ENCODE results near the gene ITPRID2. TPM values are rescaled to one million over a fixed set of nuclear protein-coding genes. Genes with fewer than 3 reads are reported as not detected.

The ITPRID2 gene
- total and polyA plus RNA-seq, 10 of the 15 experiments (the other 5 are each of a cell fraction or from before 2014, with no cell fraction given), result 4.7 to 23.7 (median 13.1) TPM

- in situ Hi-C loops (cut with MboI), result no loop called here
- no TSS peak for BruUV-seq (replicated peaks)
- DNase-seq (ENCODE audit: low read depth, low spot score) (no peak), FAIRE-seq (peak; percentile 27), ATAC-seq (peak; percentile 53)
- H3K9ac ChIP-seq (ENCODE audit: control insufficient read depth, insufficient read depth, low read length), result no peak overlapping the region
- RAD21 ChIA-PET (ENCODE audit: unreplicated experiment), result interaction anchor here (1.0 kb wide), 1 partner anchor 9 kb away, joined by 4 read pairs; no protein-coding TSS in a partner anchor
- TF ChIP-seq CEBPZ (IDR thresholded peaks at IDR 0.05; ENCODE audit: low read depth, low read length), result no peak
- TF ChIP-seq JUNB (IDR thresholded peaks at IDR 0.05), result peak; percentile 27; the same call in 1 of the 2 replicates
- peak; percentile 20; the same call in 1 of the 2 replicates for TF ChIP-seq NFIC (IDR thresholded peaks at IDR 0.05; ENCODE audit: low read depth, low read length)
- SMC1A ChIA-PET (ENCODE audit: uncharacterized antibody, unreplicated experiment), result interaction anchor here (0.6 to 1.3 kb wide), 2 partner anchors 9 to 252 kb away, joined by 3 to 4 read pairs; no protein-coding TSS in a partner anchor
- no peaks in the 10 kb centered on the region; the same call in 1 of the 2 replicates for H3K79me2 ChIP-seq (ENCODE audit: control insufficient read depth, insufficient read depth, low read length)
- H3K36me3 ChIP-seq (ENCODE audit: control insufficient read depth in 2 of 2, insufficient read depth in 2 of 2, low read length in 1 of 2), result peaks cover 0 to 2% of the 10 kb centered on the region in 2 experiments; a peak in 1 of 4 replicates
- H4K20me1 ChIP-seq (ENCODE audit: control insufficient read depth, insufficient read depth), result no peaks in the 10 kb centered on the region
- no peak overlapping the region; the same call in 1 of the 2 replicates for H3K27ac ChIP-seq (ENCODE audit: control insufficient read depth, insufficient read depth)
- peak overlapping the region; percentile 39; the same call in 1 of the 2 replicates for H3K4me2 ChIP-seq (ENCODE audit: control insufficient read depth, insufficient read depth)
- no peak overlapping the region for H2AFZ ChIP-seq (ENCODE audit: control insufficient read depth, low read depth, low read length)
- intact Hi-C loops (cut with micrococcal nuclease; ENCODE audit: unreplicated experiment), result loop anchor here (10.0 kb wide), 2 partner anchors 452 to 812 kb away; partner anchors contain the start of gene ITGA4
- no peaks in the 10 kb centered on the region for H3K9me3 ChIP-seq (replicated peaks; ENCODE audit: control insufficient read depth, insufficient read depth, low read length)
- peaks cover 20% of the 10 kb centered on the region; the same call in 1 of the 2 replicates for H3K4me1 ChIP-seq (ENCODE audit: control insufficient read depth, insufficient read depth, low read length)
- CTCF ChIA-PET, result interaction anchor here (0.7 to 1.1 kb wide), 4 partner anchors 9 to 167 kb away, joined by 3 to 8 read pairs (median 6); no protein-coding TSS in a partner anchor
- no peaks in the 10 kb centered on the region for H3K27me3 ChIP-seq (replicated peaks in 1 of 2; ENCODE audit: control insufficient read depth in 2 of 2, insufficient read depth in 2 of 2, low read length in 1 of 2)
- no peak overlapping the region for H3K4me3 ChIP-seq
- POLR2A ChIA-PET, result no interaction called here
Observed at GRCh38 chr2:181907057-181907456, 15.5 kb downstream of the ITPRID2 start.
